HEK293T (cell line): ENCODE measurements around the gene FSTL4.

Source experiments
- BHLHE40 ChIP-seq: fragments of 450-650 bp; IDR thresholded peaks from 2 replicates; pipeline ENCODE4 v1.6.1; 2016; ENCODE audit warnings: mild to moderate bottlenecking, moderate library complexity, borderline replicate concordance
- ELF4 ChIP-seq: fragments of 450-650 bp; IDR thresholded peaks from 2 replicates; pipeline ENCODE4 v1.6.1; 2017; ENCODE audit warnings: antibody characterized with exemption
- NFRKB ChIP-seq: fragments of 450-650 bp; IDR thresholded peaks from 2 replicates; pipeline ENCODE4 v1.6.1; 2016; ENCODE audit warnings: mild to moderate bottlenecking, moderate library complexity

GRCh38 chr5:133610489-133611356 lies 1.6 kb downstream of the FSTL4 start:
- TF ChIP-seq NFRKB (no peak), BHLHE40 (no peak), ELF4 (no peak)
